NOMO-1 treated with DMSO at 0.1 percent for 48 hours (cell line): ENCODE measurements around the gene TTC6.

Experiments used
- DNase-seq: peaks from one replicate; lab custom pipeline; 2025; ENCODE audit not compliant: unreplicated experiment; lab: John Stamatoyannopoulos, UW

TTC6 gene

DNA sequence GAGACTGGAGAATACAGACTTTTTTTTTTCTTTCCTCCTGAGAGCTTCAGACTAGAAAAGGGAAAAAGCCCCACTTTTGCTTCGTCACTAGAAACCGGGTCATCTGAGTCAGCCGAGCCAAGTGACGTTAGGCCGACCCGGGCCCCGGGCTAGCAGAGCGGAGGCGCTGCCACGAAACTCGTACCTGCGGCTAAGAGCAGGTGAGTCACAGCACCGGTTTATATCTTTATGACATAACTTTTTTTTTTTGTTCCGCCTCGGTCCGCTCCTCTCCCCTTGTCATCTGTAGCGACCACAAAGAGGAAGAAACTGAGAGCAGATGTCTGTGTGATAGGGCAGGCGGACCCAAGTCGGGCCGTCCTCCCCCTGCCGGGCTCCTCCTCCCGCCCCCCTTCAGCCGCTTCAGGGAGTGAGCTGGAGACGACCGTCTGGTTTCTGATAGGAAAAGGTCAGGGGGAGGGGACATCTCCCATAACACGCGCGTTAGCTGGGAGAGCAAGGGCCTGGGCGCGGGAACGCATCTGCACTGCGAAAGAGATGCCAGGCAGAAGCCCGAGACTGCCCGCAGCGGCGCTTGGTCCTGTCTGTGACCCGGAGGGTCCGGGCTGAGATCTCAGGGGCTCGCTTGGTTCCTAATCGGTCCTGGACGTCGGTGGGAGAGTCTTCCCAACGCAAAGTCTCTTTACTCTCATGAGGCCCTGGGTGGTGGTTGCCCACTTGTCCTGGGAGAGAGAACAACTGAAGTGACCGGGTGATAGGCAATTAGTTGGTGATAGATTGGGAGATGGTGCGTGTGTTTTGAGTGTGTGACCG, 586 bp downstream of the TTC6 start:
- peak; percentile 72 for DNase-seq

- DNase-seq = no peak
These were observed 1.5 kb downstream of the TTC6 start for GRCh38 chr14:37596790-37597472.

DNA sequence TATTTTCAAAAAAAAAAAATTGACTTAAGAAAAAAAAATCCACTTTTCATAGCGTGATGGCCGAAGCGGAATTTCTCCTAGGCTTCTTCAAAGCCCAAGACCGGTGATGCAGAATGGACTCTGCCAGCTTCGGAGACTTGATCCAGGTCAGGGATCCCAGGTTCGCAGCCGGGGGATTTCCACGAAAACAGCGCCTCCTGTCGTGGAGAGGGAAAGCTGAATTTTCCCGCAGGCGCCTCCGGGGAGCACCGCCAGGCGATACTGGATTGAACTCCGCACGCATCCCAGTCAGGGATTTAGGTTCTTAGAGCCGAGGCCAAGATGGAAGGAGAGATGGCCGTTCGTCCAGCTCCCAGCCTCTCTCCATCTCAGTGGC, 2.1 kb downstream of the TTC6 start:
- no peak for DNase-seq

DNA sequence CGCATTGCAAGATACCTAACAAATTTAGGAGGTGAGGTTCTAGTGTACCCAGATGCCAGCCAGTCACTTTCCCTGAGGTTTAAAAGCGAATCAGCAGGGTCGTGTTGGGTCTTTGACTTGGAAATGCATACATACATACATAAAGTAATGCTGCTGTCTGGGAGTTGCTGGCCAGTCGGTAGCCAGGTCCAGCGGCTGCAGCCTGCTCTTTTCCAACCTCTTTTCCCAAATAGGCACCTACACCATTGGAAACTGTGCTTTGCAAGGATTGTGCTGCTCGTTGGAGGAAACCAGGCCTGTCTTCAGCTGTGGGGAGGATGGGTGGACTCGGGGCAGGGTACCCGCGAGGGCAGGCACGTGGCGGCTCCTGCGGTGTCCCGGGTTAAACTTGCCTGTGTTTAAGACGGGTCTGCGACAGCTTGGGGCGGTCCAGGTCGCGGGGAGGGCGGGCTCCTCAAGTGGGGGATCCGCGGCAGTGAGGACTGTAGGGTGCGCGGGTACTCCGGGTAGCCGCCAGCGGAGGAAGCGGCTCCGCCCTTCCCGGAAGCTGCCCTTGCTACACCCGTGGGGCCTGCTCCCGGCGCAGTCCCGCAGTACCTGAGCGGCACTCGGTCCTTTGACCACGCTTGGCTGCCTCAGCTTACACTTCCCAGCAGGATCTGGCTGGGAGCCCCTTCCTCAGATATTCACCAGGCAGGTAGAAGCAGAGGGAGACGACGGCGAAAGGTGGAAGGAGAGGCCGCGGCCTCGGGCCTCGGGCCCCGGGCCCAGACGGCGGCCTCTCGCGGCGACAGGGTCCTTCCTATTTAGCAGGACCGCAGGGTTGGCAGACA, 2.7 kb downstream of the TTC6 start:
- no peak for DNase-seq

DNA sequence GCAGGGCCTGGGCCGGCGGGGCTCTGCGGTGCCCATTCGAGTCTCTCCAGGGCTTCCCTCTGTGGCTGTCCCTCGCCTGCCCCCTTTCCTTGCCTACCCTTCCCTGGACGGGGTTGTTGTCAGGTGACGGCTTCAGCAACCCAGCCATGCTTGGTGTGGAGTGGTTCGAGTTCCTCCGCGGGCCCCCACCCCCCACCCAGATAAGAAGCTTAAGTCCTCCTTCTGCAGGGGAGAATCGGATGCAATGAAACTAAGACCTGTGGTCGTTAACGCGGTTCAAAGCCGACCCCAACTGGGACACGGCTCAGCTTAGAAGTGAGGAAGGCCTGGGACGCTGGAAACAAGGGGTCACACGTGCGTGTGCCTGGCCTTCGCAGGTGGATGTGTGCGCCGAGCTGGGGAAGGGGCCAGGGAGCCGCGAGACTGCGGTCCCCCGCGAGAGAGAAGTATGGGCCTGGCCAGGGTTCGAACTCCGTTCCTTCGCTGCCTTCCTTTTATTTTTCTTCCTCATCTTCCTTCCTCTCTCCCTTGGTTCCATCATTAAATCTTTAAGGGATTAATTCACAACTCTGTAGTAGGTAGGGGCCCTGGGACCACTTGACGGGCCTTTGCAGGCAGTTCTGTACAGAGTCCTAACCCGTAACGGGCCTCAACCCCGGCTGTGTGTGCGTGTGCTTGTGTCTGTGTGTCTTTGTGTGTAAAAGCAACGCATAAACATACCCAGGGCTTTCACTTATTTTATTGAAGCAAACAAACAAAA, 3.5 kb downstream of the TTC6 start:
- DNase-seq = no peak

GRCh38 chr14:37599507-37600368, 4.3 kb downstream of the TTC6 start:
- no peak for DNase-seq

DNA sequence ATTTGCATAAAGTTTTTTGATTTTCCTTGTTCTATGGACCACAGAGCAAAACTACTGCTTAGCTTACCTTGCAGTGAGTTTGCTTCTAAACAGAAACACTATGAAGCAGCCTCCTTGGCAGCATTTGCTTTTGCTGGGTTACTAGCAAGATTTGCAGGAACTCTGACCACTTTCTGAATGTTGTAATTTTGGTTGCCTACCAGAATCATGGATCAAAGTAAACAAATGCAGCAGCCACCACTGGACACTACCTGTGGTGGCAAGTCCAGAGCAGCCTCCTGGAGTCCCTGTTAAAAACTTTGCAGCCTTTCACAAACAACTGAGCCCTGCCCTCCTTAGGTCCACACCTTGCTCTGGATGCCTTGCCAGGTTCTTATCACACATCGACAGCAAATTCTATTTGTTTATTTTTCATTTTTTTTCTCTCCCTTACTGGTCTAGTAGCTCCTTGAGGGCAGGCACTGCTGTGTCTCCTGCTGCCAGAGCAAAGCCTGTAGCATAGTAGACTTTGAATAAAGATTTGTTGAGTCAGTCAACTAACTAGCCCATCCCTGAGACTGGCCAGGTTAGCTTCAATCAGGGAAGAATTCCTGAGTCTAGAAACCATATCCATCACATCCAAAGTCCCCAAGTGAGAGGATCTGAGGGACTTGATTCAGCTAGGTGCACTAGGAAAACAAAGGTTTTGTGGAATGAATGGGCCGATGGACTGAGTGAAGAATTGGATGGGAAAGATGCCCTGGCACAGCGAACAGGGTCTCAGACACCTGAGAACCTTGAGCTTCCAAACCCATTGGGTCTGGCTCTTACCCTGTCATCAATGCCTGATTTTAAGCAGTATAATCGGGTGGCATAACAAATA, 5.7 kb downstream of the TTC6 start:
- no peak for DNase-seq

GRCh38 chr14:37601865-37602264, 6.4 kb downstream of the TTC6 start:
- no peak for DNase-seq

- DNase-seq = no peak
These were observed 7.4 kb downstream of the TTC6 start for GRCh38 chr14:37602605-37603453.

DNA sequence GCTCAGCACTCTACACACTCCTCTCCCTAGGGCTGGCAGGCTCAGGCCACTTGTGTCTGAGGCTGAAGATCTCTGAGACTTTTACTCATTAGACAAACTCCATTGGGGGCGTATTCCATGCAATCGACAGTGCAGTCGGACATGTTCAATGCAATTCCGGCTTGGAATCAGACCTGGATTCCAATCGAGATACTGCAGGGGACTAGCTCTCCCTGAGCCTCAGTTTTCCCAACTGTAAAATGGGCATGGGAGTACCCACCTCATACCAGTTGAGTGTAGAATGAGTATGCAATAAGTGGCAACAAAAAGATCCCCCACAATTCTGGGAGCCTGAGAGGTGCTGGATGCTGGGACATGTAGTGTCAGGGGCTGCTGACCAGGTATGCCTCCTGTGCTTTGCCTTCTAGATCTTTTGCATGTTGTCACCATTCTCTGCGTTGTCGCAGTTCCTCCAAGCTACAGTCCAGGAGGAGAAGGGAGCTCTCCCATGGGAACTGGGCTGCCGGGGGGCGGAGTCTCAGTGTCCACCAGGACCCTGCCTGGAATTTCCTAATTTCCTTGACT, 8.3 kb downstream of the TTC6 start:
- DNase-seq = no peak

DNA sequence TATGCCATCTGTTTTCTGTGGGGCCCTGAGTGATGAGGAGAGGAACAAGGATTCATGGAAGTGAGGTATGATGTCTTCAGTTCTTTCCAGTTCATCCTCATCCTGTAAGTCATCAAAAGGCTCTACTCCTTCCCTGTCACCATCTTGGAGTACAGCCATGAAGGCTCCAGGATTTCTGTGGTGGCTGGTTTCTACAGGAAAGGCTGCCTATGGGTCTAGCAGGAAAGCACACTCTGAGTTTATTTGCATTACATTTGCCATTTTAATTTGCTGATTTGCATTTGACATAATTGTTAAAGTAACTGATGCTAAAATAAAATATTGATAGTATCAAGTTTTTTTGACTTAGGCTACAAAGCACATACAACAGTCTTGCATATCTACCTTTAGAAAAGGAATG, 11.2 kb downstream of the TTC6 start:
- no peak for DNase-seq

DNA sequence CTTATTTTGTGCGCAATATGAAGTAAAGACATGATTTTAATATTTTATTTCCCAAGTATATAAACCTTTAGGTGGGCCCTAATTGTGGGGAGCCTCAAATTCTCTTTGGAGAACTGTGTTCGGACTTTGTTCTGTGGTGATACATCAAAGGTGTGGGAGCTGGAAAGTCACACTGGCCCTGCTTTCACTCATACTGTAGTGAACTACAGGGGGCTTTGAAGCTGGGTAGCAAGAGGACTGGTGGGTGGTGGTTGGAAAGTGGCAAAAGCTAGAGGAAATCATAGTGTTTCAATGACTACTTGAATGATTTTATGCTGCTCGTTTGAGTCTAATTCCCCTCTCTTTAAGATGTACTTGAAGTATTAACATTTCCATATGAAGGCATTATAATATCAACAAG, 13.2 kb downstream of the TTC6 start:
- DNase-seq = no peak

DNA sequence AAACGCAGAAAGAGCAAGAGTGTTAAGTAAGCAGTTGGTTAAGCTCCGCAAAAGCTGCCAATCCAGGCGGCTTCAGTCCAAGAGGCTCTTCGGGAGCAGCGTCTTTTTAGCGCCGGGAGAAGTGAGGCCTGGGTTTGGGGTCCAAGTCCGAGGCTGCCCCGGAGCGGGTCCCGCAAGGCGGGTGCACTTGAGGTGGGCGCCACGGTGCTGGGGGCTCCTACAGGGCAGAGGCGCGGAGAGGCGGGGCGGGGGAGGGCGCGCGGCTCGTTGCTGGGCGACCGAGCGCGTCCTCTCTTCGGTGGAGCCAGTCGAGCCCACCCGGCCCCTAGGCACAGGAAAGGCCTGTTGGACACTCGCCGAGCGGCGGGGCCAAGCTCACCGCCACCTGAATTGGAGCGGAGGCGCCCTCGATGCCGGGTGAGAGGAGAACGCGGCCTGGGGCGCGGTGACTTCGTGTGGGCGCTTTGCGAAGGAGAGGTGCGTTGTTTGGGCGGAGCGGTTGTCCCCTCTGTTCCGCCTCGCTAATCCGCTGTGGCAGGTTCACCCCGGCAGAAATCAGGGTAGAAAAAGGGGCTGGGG, 15.6 kb downstream of the TTC6 start:
- no peak for DNase-seq

- DNase-seq = no peak
These were observed 20.3 kb downstream of the TTC6 start for GRCh38 chr14:37615582-37616289.

DNA sequence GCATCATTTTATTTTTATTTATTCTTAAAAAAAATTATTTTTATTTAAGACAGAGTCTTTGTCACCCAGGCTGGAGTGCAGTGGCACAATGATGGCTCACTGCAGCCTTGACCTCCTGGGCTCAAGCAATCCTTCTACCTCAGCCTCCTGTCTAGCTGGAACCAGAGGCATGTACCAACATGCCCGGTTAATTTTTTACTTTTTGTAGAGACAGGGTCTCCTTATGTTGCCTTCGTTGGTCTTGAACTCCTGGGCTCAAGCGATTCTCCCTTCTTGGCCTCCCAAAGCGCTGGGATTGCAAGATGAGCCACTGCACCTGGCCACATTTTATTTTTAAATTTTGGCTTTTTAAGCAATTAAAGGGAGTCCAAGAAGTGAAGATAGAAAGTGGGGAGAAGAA, 21.4 kb downstream of the TTC6 start:
- DNase-seq = no peak

- no peak for DNase-seq
These were observed 22.5 kb downstream of the TTC6 start for GRCh38 chr14:37617864-37618365.

- no peak for DNase-seq
These were observed 23.1 kb downstream of the TTC6 start for GRCh38 chr14:37618498-37619028.
